Osteocyte (in vitro differentiated cells): ENCODE measurements around the gene PMAIP1. TPM values are rescaled to one million over a fixed set of nuclear protein-coding genes. Genes with fewer than 3 reads are reported as not detected.

ENCODE experiments used
- DNase-seq: peaks from one replicate; pipeline ENCODE4 v3.0.0; 2021; ENCODE audit warnings: mixed read lengths; ENCODE audit not compliant: unreplicated experiment; ENCODE audit errors: extremely low spot score
- H3K27ac Mint-ChIP-seq: one replicate; pipeline ENCODE4 v1.8.0; 2021; ENCODE audit warnings: mild to moderate bottlenecking, mixed read lengths; ENCODE audit not compliant: unreplicated experiment
- H3K27me3 Mint-ChIP-seq: one replicate; pipeline ENCODE4 v1.8.0; 2021; ENCODE audit warnings: mixed read lengths; ENCODE audit not compliant: unreplicated experiment
- H3K36me3 Mint-ChIP-seq: one replicate; pipeline ENCODE4 v1.8.0; 2021; ENCODE audit warnings: mixed read lengths; ENCODE audit not compliant: unreplicated experiment
- H3K4me1 Mint-ChIP-seq: one replicate; pipeline ENCODE4 v1.8.0; 2021; ENCODE audit warnings: mixed read lengths; ENCODE audit not compliant: unreplicated experiment
- H3K4me3 Mint-ChIP-seq: one replicate; pipeline ENCODE4 v1.8.0; 2021; ENCODE audit warnings: mild to moderate bottlenecking, moderate library complexity, mixed read lengths; ENCODE audit not compliant: unreplicated experiment
- H3K9me3 Mint-ChIP-seq: one replicate; pipeline ENCODE4 v1.8.0; 2021; ENCODE audit warnings: mixed read lengths; ENCODE audit not compliant: unreplicated experiment
- total RNA-seq: library from RNA; stranded (reverse); gene quantifications from 2 replicates; pipeline ENCODE4 v1.2.1, GENCODE V29; 2021
- TF ChIP-seq, protein P1 (sequence below): fragments of 200-600 bp; sonication (generic); IDR thresholded peaks from 2 replicates; pipeline ENCODE4 v1.5.0; 2021; ENCODE audit warnings: antibody characterized with exemption, mild to moderate bottlenecking, moderate library complexity

PMAIP1 gene
- total RNA-seq, 1 donor from 2014 or later, result 24.4 TPM

DNA sequence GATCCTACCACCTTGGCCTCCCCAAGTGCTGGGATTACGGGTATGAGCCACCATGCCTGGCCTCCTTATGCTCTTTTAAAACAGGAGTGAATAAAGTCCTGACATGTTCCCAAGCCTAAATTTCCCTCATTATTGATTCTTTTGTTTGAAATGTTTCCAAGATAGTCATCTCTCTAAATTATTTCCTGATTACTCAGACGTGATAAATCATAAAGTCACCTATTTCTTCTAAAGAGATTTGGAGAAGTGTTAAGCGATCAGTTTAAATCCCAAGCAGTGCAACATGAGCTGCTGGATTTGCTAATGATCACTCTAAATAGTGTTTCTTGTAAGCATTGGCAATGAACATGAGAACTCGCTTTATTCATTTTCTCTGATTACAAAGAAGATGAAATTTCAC lies 51.8 kb downstream of the PMAIP1 start:
- H3K27me3 Mint-ChIP-seq, result peaks cover 2% of the 10 kb centered on the region
- no peak overlapping the region for H3K27ac Mint-ChIP-seq
- TF ChIP-seq, protein P1, sequence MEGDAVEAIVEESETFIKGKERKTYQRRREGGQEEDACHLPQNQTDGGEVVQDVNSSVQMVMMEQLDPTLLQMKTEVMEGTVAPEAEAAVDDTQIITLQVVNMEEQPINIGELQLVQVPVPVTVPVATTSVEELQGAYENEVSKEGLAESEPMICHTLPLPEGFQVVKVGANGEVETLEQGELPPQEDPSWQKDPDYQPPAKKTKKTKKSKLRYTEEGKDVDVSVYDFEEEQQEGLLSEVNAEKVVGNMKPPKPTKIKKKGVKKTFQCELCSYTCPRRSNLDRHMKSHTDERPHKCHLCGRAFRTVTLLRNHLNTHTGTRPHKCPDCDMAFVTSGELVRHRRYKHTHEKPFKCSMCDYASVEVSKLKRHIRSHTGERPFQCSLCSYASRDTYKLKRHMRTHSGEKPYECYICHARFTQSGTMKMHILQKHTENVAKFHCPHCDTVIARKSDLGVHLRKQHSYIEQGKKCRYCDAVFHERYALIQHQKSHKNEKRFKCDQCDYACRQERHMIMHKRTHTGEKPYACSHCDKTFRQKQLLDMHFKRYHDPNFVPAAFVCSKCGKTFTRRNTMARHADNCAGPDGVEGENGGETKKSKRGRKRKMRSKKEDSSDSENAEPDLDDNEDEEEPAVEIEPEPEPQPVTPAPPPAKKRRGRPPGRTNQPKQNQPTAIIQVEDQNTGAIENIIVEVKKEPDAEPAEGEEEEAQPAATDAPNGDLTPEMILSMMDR, result no peak
- no peak overlapping the region for H3K4me3 Mint-ChIP-seq
- no peak for DNase-seq
- H3K36me3 Mint-ChIP-seq, result no peaks in the 10 kb centered on the region
- no peaks in the 10 kb centered on the region for H3K9me3 Mint-ChIP-seq
- H3K4me1 Mint-ChIP-seq, result peaks cover 10% of the 10 kb centered on the region

DNA sequence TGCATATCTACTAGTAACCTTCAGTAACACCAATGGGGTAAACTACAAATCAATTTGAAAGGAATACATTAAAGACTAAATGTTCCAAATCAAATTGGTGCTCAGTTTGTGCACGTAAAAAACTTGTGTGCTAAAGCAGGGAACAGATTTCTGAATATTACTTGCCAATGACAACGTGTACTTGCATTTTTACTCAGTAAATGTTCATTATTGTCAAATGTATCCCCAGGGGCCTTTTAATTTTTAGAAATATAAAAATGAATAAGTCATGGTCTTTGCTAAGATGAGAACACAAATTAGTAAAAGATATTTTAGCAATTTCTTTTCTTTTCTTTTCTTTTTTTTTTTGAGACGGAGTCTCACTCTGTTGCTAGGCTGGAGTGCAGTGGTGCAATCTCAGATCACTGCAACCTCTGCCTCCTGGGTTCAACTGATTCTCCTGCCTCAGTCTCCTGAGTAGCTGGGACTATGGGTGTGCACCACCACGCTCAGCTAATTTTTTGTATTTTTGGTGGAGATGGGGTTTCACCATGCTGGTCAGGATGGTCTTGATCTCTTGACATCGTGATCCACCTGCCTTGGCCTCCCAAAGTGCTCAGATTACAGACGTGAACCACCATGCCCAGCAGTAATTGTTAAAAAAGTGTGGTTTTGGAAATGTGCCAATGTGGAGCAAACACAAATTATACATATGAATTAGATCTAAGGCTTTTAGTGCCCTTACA lies 52.6 kb downstream of the PMAIP1 start:
- peaks cover 10% of the 10 kb centered on the region for H3K4me1 Mint-ChIP-seq
- H3K27me3 Mint-ChIP-seq, result peaks cover 4% of the 10 kb centered on the region
- H3K9me3 Mint-ChIP-seq, result no peaks in the 10 kb centered on the region
- H3K27ac Mint-ChIP-seq, result no peak overlapping the region
- DNase-seq, result no peak
- H3K36me3 Mint-ChIP-seq, result no peaks in the 10 kb centered on the region
- TF ChIP-seq, protein P1, result no peak
- H3K4me3 Mint-ChIP-seq, result no peak overlapping the region

Other genes with a start within 250 kb of the PMAIP1 start
- 22.8 and 30.9 TPM in 2 replicates for gene CCBE1, start 202.6 kb upstream of the PMAIP1 start, total RNA-seq